AG04450 (cell line): ENCODE results near the gene SNRNP200. TPM values are rescaled to one million over a fixed set of nuclear protein-coding genes. Genes with fewer than 3 reads are reported as not detected.

ENCODE experiments used
- CTCF ChIA-PET: fragments of 300-600, 350-600 bp; formaldehyde crosslinking; extraction: SDS; loops from one replicate; lab custom pipeline; 2022; ENCODE audit warnings: antibody characterized with exemption, inconsistent platforms; lab: Charles Lee
- POLR2A ChIA-PET: fragments of 350-600 bp; formaldehyde crosslinking; extraction: SDS; loops from one replicate; lab custom pipeline; 2021; ENCODE audit warnings: antibody characterized with exemption, inconsistent platforms; lab: Yijun Ruan, JAX
- DNase-seq: peaks from one replicate; pipeline ENCODE4 v3.0.0-alpha.2; 2011; ENCODE audit warnings: low read depth, low spot score
- H3K27ac ChIP-seq: one replicate; pipeline ENCODE4 v1.5.1; 2012; ENCODE audit warnings: low read depth, low read length, control low read depth
- H3K27me3 ChIP-seq: one replicate; pipeline ENCODE4 v1.6.0; 2012; ENCODE audit warnings: low read length; ENCODE audit not compliant: control insufficient read depth, insufficient read depth
- H3K4me3 ChIP-seq: 2 replicates; pipeline ENCODE4 v1.5.1; 2011; ENCODE audit warnings: mild to moderate bottlenecking, low read depth, low read length, control low read depth
- H3K9me3 ChIP-seq: 2 replicates; pipeline ENCODE4 v1.5.1; 2012; ENCODE audit warnings: low read length; ENCODE audit not compliant: control insufficient read depth, insufficient read depth
- CTCF ChIP-seq: IDR thresholded peaks from 2 replicates; pipeline ENCODE4 v1.5.1; 2011; ENCODE audit warnings: low read depth, low read length, control low read depth, inconsistent platforms
- polyA plus RNA-seq: library from polyadenylated mRNA; depleted of rRNA; stranded (reverse); fragments of >200 nt; gene quantifications from 2 replicates; pipeline ENCODE4 v1.2.3, GENCODE V29; 2011

SNRNP200 gene
- polyA plus RNA-seq, 1 experiment: 99.0 TPM

DNA sequence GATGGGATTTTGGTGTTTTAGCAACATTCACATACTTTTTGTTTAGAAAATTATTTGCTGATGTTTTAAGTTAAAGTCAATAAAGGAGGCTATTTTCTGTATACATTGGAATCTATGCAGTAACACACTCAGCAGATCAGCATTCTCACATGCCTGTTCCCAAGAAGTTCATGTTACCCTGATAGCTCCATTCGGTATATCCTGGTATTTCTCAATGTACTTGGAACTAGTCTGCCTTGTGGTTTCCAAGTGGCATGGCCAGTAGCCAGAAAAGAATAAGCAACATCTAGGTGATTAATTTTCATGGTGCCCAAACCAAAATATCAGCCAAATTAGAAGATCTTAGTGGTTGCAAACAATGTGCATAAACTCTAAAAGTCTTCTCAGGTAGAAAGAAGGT lies 25.1 kb upstream of the SNRNP200 start:
- CTCF ChIA-PET: no interaction called here
- DNase-seq: peak; percentile 55
- Histone ChIP-seq H3K27ac (peak overlapping the region; percentile 57), H3K4me3 (no peak overlapping the region), H3K27me3 (no peaks in the 10 kb centered on the region), H3K9me3 (no peaks in the 10 kb centered on the region)
- POLR2A ChIA-PET: interaction anchor here (0.6 to 1.0 kb wide), 6 partner anchors 9 to 202 kb away, joined by 5 to 9 read pairs (median 7); no protein-coding TSS in a partner anchor
- TF ChIP-seq CTCF: no peak

GRCh38 chr2:96329874-96330273 lies 24.5 kb upstream of the SNRNP200 start:
- no peak for DNase-seq
- H3K9me3 ChIP-seq: no peaks in the 10 kb centered on the region
- TF ChIP-seq CTCF: no peak
- no peak overlapping the region for H3K4me3 ChIP-seq
- POLR2A ChIA-PET: interaction anchor here (0.6 to 1.0 kb wide), 7 partner anchors 9 to 203 kb away, joined by 3 to 9 read pairs (median 7); no protein-coding TSS in a partner anchor
- peak overlapping the region; percentile 57 for H3K27ac ChIP-seq
- no peaks in the 10 kb centered on the region for H3K27me3 ChIP-seq
- CTCF ChIA-PET: no interaction called here

DNA sequence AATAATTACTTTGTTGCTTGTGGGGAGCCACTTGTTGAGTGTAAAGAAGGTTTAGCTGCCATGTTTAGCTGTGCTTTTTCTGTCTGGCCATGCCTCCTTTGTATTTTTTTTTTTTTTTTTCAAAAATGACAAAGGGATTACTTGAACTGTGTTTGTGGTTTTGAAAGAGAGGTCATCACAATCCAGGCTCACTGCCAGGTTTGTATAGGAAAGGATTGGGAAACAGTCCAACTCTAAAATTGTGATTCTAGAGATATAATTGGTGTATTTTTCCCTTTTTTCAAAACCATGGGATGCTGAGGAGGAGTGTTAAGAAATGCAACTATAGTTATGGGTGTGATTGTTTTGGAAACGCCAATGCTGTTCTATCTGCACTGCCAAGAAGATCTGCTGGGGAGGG lies 24.1 kb upstream of the SNRNP200 start:
- no peak for TF ChIP-seq CTCF
- DNase-seq: no peak
- Histone ChIP-seq H3K9me3 (no peaks in the 10 kb centered on the region), H3K4me3 (no peak overlapping the region), H3K27ac (peak overlapping the region; percentile 57), H3K27me3 (peaks cover under 1% of the 10 kb centered on the region)
- POLR2A ChIA-PET: interaction anchor here (0.8 to 1.0 kb wide), 2 partner anchors 8 to 12 kb away, joined by 3 to 5 read pairs; no protein-coding TSS in a partner anchor
- CTCF ChIA-PET: no interaction called here

DNA sequence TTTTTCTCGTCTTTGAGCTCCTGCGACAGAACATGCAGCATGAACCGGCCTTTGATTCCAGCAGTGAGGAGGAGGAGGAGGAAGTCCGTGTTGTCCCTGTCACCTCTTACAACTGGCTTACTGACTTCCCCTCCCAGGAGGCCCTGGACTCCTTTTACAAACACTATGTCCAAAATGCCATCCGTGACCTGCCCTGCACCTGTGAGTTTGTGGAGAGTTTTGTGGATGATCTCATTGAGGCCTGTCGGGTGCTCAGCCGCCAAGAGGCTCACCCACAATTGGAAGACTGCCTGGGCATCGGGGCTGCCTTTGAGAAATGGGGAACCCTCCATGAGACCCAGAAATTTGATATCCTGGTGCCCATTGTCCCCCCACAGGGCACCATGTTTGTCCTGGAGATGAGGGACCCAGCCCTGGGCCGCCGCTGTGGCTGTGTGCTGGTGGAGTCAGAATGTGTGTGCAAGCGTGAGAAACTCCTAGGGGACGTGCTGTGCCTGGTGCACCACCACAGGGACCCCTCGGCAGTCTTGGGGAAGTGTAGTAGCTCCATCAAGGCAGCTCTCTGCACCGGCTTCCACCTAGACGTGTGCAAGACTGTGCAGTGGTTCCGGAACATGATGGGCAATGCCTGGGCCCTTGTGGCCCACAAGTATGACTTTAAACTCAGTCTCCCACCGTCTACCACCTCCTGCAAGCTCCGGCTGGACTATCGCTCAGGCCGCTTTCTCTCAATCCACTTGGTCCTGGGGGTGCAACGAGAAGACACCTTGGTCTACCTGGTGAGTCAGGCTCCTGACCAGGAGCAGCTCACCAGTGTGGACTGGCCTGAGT lies 21.9 kb upstream of the SNRNP200 start:
- CTCF ChIA-PET: no interaction called here
- DNase-seq: no peak
- POLR2A ChIA-PET: no interaction called here
- Histone ChIP-seq H3K4me3 (no peak overlapping the region), H3K9me3 (no peaks in the 10 kb centered on the region), H3K27me3 (peaks cover 7% of the 10 kb centered on the region), H3K27ac (no peak overlapping the region)
- TF ChIP-seq CTCF: no peak

DNA sequence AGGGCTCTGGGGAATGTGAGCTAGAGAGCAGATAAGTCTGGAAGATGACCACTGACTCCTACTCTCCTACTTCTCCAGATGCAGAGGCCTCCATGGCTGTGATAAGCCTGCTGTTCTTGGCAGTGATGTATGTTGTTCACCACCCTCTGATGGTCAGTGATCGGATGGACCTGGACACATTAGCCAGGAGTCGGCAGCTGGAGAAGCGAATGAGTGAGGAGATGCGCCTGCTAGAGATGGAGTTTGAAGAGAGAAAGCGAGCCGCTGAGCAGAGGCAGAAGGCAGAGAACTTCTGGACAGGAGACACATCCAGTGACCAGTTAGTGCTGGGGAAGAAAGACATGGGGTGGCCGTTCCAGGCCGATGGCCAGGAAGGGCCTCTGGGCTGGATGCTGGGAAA lies 21.2 kb upstream of the SNRNP200 start:
- DNase-seq: no peak
- ChIA-PET POLR2A (interaction anchor here (0.5 kb wide), 1 partner anchor 450 kb away, joined by 3 read pairs; no protein-coding TSS in a partner anchor), CTCF (no interaction called here)
- no peak overlapping the region for H3K27ac ChIP-seq
- H3K27me3 ChIP-seq: peaks cover 7% of the 10 kb centered on the region
- H3K9me3 ChIP-seq: no peaks in the 10 kb centered on the region; the same call in 1 of the 2 replicates
- no peak overlapping the region for H3K4me3 ChIP-seq
- no peak for TF ChIP-seq CTCF
